Measurements from ENCODE around the gene CCDC88C. TPM values are rescaled to one million over a fixed set of nuclear protein-coding genes. Genes with fewer than 3 reads are reported as not detected.
A peak's percentile ranks its signal among the peaks of the same experiment; 100 is the strongest.

The CCDC88C gene
- total RNA-seq, 1 experiment from 2014 or later = 29.8 TPM

- peak overlapping the region; percentile 83 for H3K4me3 ChIP-seq (ENCODE audit: low read depth, low read length)
- Mint-ChIP-seq H3K4me1 (ENCODE audit: low read depth, unreplicated experiment) (peaks cover 23% of the 10 kb centered on the region), H3K27me3 (ENCODE audit: insufficient read depth, unreplicated experiment) (no peaks in the 10 kb centered on the region), H3K27ac (ENCODE audit: unreplicated experiment) (peak overlapping the region; percentile 44), H3K36me3 (ENCODE audit: insufficient read depth, unreplicated experiment) (peaks cover 23% of the 10 kb centered on the region), H3K9me3 (ENCODE audit: unreplicated experiment) (no peaks in the 10 kb centered on the region), H3K4me3 (ENCODE audit: unreplicated experiment) (peak overlapping the region; percentile 89)
- BruUV-seq (replicated peaks) = no TSS peak
- CTCF ChIA-PET = interaction anchor here (0.6 to 2.1 kb wide), 6 partner anchors 10 to 94 kb away, joined by 3 to 19 read pairs (median 3); no protein-coding TSS in a partner anchor
- no peak for TF ChIP-seq CTCF (IDR thresholded peaks at IDR 0.05; ENCODE audit: insufficient read depth in 1 of 2, low read depth in 1 of 2, low read length in 1 of 2, severe bottlenecking in 1 of 2, unreplicated experiment in 1 of 2)
- H3K36me3 ChIP-seq (ENCODE audit: control insufficient read depth, insufficient read depth, low read length) = peaks cover 3% of the 10 kb centered on the region; the same call in 1 of the 2 replicates
- H3K9me3 ChIP-seq = no peaks in the 10 kb centered on the region
- no peaks in the 10 kb centered on the region for H3K27me3 ChIP-seq (replicated peaks; ENCODE audit: control insufficient read depth, insufficient read depth, low read length)
- peak; percentile 56 to 77 for DNase-seq
- POLR2A ChIA-PET = interaction anchor here (0.5 to 1.0 kb wide), 3 partner anchors 9 to 93 kb away, joined by 3 to 5 read pairs (median 4); no protein-coding TSS in a partner anchor
- intact Hi-C loops (cut with micrococcal nuclease; ENCODE audit: unreplicated experiment) = loop anchor here (1.0 to 5.0 kb wide), 2 partner anchors 56 to 95 kb away; no protein-coding TSS in a partner anchor
- peaks cover 46% of the 10 kb centered on the region for H3K4me1 ChIP-seq
These were observed 365 bp upstream of the CCDC88C start for GRCh38 chr14:91417983-91418386.

- Histone ChIP-seq H3K4me1 (peaks cover 48% of the 10 kb centered on the region), H3K36me3 (ENCODE audit: control insufficient read depth, insufficient read depth, low read length) (peaks cover 3% of the 10 kb centered on the region; the same call in 1 of the 2 replicates), H3K27me3 (replicated peaks; ENCODE audit: control insufficient read depth, insufficient read depth, low read length) (no peaks in the 10 kb centered on the region), H3K4me3 (ENCODE audit: low read depth, low read length) (peak overlapping the region; percentile 83), H3K9me3 (no peaks in the 10 kb centered on the region)
- Mint-ChIP-seq H3K27ac (ENCODE audit: unreplicated experiment) (peak overlapping the region; percentile 50), H3K36me3 (ENCODE audit: insufficient read depth, unreplicated experiment) (peaks cover 23% of the 10 kb centered on the region), H3K27me3 (ENCODE audit: insufficient read depth, unreplicated experiment) (no peaks in the 10 kb centered on the region), H3K9me3 (ENCODE audit: unreplicated experiment) (no peaks in the 10 kb centered on the region), H3K4me1 (ENCODE audit: low read depth, unreplicated experiment) (peaks cover 23% of the 10 kb centered on the region), H3K4me3 (ENCODE audit: unreplicated experiment) (peak overlapping the region; percentile 89)
- intact Hi-C loops (cut with micrococcal nuclease; ENCODE audit: unreplicated experiment) = loop anchor here (5.0 kb wide), 1 partner anchor 54 kb away; no protein-coding TSS in a partner anchor
- POLR2A ChIA-PET = no interaction called here
- no TSS peak for BruUV-seq (replicated peaks)
- DNase-seq = no peak
- CTCF ChIA-PET = interaction anchor here (0.5 to 0.7 kb wide), 2 partner anchors 11 to 292 kb away, joined by 4 read pairs; no protein-coding TSS in a partner anchor
- no peak for TF ChIP-seq CTCF (IDR thresholded peaks at IDR 0.05; ENCODE audit: insufficient read depth in 1 of 2, low read depth in 1 of 2, low read length in 1 of 2, severe bottlenecking in 1 of 2, unreplicated experiment in 1 of 2)
These were observed 888 bp downstream of the CCDC88C start for GRCh38 chr14:91416744-91417119.

DNA sequence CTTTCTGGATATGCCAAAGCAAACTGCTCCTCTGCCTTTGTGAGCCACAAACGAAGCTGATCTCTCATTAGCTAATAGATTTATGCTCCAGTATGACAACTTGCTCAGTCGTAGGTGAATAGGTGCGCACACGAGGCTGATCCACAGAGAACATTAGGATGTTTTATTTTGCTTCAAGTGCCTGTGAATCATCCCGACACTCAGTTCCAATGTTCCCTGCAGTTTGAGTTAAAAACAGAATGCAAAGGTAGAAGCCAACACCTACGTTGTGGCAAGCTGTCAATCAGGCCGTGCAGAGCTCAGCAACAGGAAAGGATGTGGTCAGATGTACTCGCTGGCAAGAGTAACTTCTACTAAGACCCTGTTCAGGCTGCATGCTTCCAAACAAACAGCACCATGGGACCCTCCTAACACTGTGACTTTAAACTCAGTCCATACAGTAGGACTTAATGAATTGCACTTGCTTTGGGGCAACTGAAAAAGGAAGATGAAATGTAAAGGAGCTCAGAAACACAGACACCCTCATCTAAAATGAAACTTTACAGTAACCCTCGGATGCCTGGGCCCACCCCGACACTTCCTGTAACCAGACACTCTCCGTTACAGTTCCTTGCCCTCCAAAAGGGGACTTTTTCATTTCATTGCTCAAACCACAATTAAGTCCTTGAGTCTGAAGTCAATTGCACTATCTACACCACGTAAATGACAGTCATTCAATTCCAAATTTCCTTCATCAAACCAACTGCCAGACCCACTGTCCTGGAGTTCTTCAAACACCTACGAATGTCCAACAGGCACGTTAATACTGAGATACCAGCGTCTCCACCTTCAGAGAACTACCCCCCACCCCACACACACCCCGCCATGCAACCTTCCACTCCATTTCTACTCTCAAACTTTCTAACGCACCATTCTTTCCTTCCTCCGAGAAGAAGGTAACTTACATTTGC, 1.6 kb downstream of the CCDC88C start:
- H3K4me3 ChIP-seq (ENCODE audit: low read depth, low read length) = peak overlapping the region; percentile 83
- intact Hi-C loops (cut with micrococcal nuclease; ENCODE audit: unreplicated experiment) = loop anchor here (5.0 kb wide), 1 partner anchor 54 kb away; no protein-coding TSS in a partner anchor
- H3K9me3 ChIP-seq = no peaks in the 10 kb centered on the region
- ChIA-PET POLR2A (no interaction called here), CTCF (interaction anchor here (0.5 kb wide), 1 partner anchor 293 kb away, joined by 4 read pairs; no protein-coding TSS in a partner anchor)
- Mint-ChIP-seq H3K36me3 (ENCODE audit: insufficient read depth, unreplicated experiment) (peaks cover 23% of the 10 kb centered on the region), H3K9me3 (ENCODE audit: unreplicated experiment) (no peaks in the 10 kb centered on the region), H3K4me3 (ENCODE audit: unreplicated experiment) (peak overlapping the region; percentile 89), H3K4me1 (ENCODE audit: low read depth, unreplicated experiment) (peaks cover 20% of the 10 kb centered on the region), H3K27ac (ENCODE audit: unreplicated experiment) (peak overlapping the region; percentile 50), H3K27me3 (ENCODE audit: insufficient read depth, unreplicated experiment) (no peaks in the 10 kb centered on the region)
- DNase-seq = no peak
- no peak for TF ChIP-seq CTCF (IDR thresholded peaks at IDR 0.05; ENCODE audit: insufficient read depth in 1 of 2, low read depth in 1 of 2, low read length in 1 of 2, severe bottlenecking in 1 of 2, unreplicated experiment in 1 of 2)
- peaks cover 47% of the 10 kb centered on the region for H3K4me1 ChIP-seq
- peaks cover 3% of the 10 kb centered on the region; the same call in 1 of the 2 replicates for H3K36me3 ChIP-seq (ENCODE audit: control insufficient read depth, insufficient read depth, low read length)
- no peaks in the 10 kb centered on the region for H3K27me3 ChIP-seq (replicated peaks; ENCODE audit: control insufficient read depth, insufficient read depth, low read length)
- BruUV-seq (replicated peaks) = TSS peak; percentile 58
